ENCODE data around the gene ZNF865. TPM values are rescaled to one million over a fixed set of nuclear protein-coding genes. Genes with fewer than 3 reads are reported as not detected.
A peak's percentile ranks its signal among the peaks of the same experiment; 100 is the strongest.

ZNF865 gene
- total RNA-seq, result 10 to 100 TPM; 18.5 to 22.1 (median 20.9) TPM
- total RNA-seq (2013), result 1.6 TPM

- Mint-ChIP-seq H3K4me1 (peaks cover 61 to 73% of the 10 kb centered on the region in 2 donors), H3K27ac (peak within 1 kb of the TSS; percentile 93 to 95), H3K4me3 (peak within 1 kb of the TSS; percentile 94), H3K27me3 (ENCODE audit: low read depth in 2 of 2) (no peaks in the 10 kb centered on the region), H3K9me3 (no peaks in the 10 kb centered on the region), H3K36me3 (no peaks in the 10 kb centered on the region)
- H3K4me3 ChIP-seq (ENCODE audit: low read length), result peak within 1 kb of the TSS; percentile 66
- peak; percentile 41 to 52 (median 43) for ATAC-seq
- H3K9me3 ChIP-seq (ENCODE audit: control insufficient read depth, insufficient read depth, low read length), result no peaks in the 10 kb centered on the region
- H3K4me1 ChIP-seq (ENCODE audit: control insufficient read depth, insufficient read depth, low read length), result peaks cover 32% of the 10 kb centered on the region
- WGBS (ENCODE audit: insufficient coverage), result under 1% methylated on average over 44 of the region's 44 CpGs
- intact Hi-C loops (cut with micrococcal nuclease), result loop anchor here (1.0 to 5.0 kb wide), 2 partner anchors 36 to 89 kb away; partner anchors contain the start of genes ZNF580 and ZNF581
- peaks cover under 1% of the 10 kb centered on the region for H3K36me3 ChIP-seq (ENCODE audit: control insufficient read depth, insufficient read depth, low read length)
- DNase-seq, result peak; percentile 58 to 88
- H3K27ac ChIP-seq (ENCODE audit: low read length), result peak within 1 kb of the TSS; percentile 88
- TF ChIP-seq CTCF (IDR thresholded peaks at IDR 0.05), result peak; percentile 61
- H3K27me3 ChIP-seq (ENCODE audit: control insufficient read depth, insufficient read depth, low read length), result no peaks in the 10 kb centered on the region
Observed at GRCh38 chr19:55605637-55606470, at the start of gene ZNF865. Gene ZNF865, plus strand, starts transcription at chr19:55605647. Its CDS starts 7,972 bp downstream, at chr19:55613619.

- H3K36me3 ChIP-seq (ENCODE audit: control insufficient read depth, insufficient read depth, low read length), result no peaks in the 10 kb centered on the region
- ATAC-seq, result no peak
- Mint-ChIP-seq H3K4me1 (no peaks in the 10 kb centered on the region), H3K27ac (no peak overlapping the region), H3K9me3 (no peaks in the 10 kb centered on the region), H3K36me3 (no peaks in the 10 kb centered on the region), H3K27me3 (ENCODE audit: low read depth in 2 of 2) (peaks cover 0 to 5% of the 10 kb centered on the region in 2 donors), H3K4me3 (no peak overlapping the region)
- H3K27ac ChIP-seq (ENCODE audit: low read length), result no peak overlapping the region
- intact Hi-C loops (cut with micrococcal nuclease), result no loop called here
- peaks cover 8% of the 10 kb centered on the region for H3K9me3 ChIP-seq (ENCODE audit: control insufficient read depth, insufficient read depth, low read length)
- 89% methylated on average over 9 of the region's 9 CpGs for WGBS (ENCODE audit: insufficient coverage)
- no peaks in the 10 kb centered on the region for H3K27me3 ChIP-seq (ENCODE audit: control insufficient read depth, insufficient read depth, low read length)
- no peak for TF ChIP-seq CTCF (IDR thresholded peaks at IDR 0.05)
- no peaks in the 10 kb centered on the region for H3K4me1 ChIP-seq (ENCODE audit: control insufficient read depth, insufficient read depth, low read length)
- no peak for DNase-seq
- H3K4me3 ChIP-seq (ENCODE audit: low read length), result no peak overlapping the region
Observed at GRCh38 chr19:55559684-55560083, 45.8 kb upstream of the ZNF865 start.

GRCh38 chr19:55563261-55563690, 42.2 kb upstream of the ZNF865 start:
- Mint-ChIP-seq H3K9me3 (no peaks in the 10 kb centered on the region), H3K27me3 (ENCODE audit: low read depth in 2 of 2) (peaks cover 0 to 15% of the 10 kb centered on the region in 2 donors), H3K36me3 (no peaks in the 10 kb centered on the region), H3K4me1 (no peaks in the 10 kb centered on the region), H3K4me3 (no peak overlapping the region), H3K27ac (no peak overlapping the region)
- intact Hi-C loops (cut with micrococcal nuclease), result no loop called here
- no peak for DNase-seq
- peaks cover 8% of the 10 kb centered on the region for H3K9me3 ChIP-seq (ENCODE audit: control insufficient read depth, insufficient read depth, low read length)
- 85% methylated on average over 12 of the region's 12 CpGs for WGBS (ENCODE audit: insufficient coverage)
- no peaks in the 10 kb centered on the region for H3K4me1 ChIP-seq (ENCODE audit: control insufficient read depth, insufficient read depth, low read length)
- TF ChIP-seq CTCF (IDR thresholded peaks at IDR 0.05), result no peak
- no peak overlapping the region for H3K4me3 ChIP-seq (ENCODE audit: low read length)
- H3K27me3 ChIP-seq (ENCODE audit: control insufficient read depth, insufficient read depth, low read length), result peaks cover 2% of the 10 kb centered on the region
- no peak overlapping the region for H3K27ac ChIP-seq (ENCODE audit: low read length)
- no peaks in the 10 kb centered on the region for H3K36me3 ChIP-seq (ENCODE audit: control insufficient read depth, insufficient read depth, low read length)
- no peak for ATAC-seq

All from natural killer cell (primary cell).